Colonic mucosa (tissue), 4 donors: ENCODE results near the gene PANK1. TPM values are rescaled to one million over a fixed set of nuclear protein-coding genes. Genes with fewer than 3 reads are reported as not detected.

Experiments used
- DNase-seq: peaks from one replicate; pipeline ENCODE4 v3.0.0-alpha.2; 2020
- H3K27ac ChIP-seq: fragments of 200-600 bp; one replicate; pipeline ENCODE4 v1.8.0; 2021
- H3K27me3 ChIP-seq: fragments of 200-600 bp; one replicate; pipeline ENCODE4 v1.8.0; 2021
- H3K36me3 ChIP-seq: fragments of 200-600 bp; one replicate; pipeline ENCODE4 v1.8.0; 2021
- H3K4me1 ChIP-seq: fragments of 200-600 bp; one replicate; pipeline ENCODE4 v1.8.0; 2021; ENCODE audit warnings: mild to moderate bottlenecking
- H3K4me3 ChIP-seq: fragments of 200-600 bp; one replicate; pipeline ENCODE4 v1.8.0; 2021
- H3K9ac ChIP-seq, 2 donors: one replicate each; pipeline ENCODE4 v1.7.0; 2013; ENCODE audit warnings: control low read depth in 2 of 2, low read depth in 2 of 2, low read length in 2 of 2
- H3K9me3 ChIP-seq: fragments of 200-600 bp; one replicate; pipeline ENCODE4 v1.8.0; 2021
- intact Hi-C: fragments of 100-400 bp; cut with DNase I; formaldehyde crosslinking; loops from one replicate; pipeline ENCODE4 v1.14.1; 2022
- total RNA-seq, 2 donors: library from RNA; stranded (reverse); fragmentation: NEBNext Ultra II Directional in 1 of 2; extraction: Animal tissue kit (Norgen Biotek cat#: 25700) in 1 of 2; gene quantifications; one replicate each; pipeline ENCODE4 v1.2.1, GENCODE V29; 2021
- TF ChIP-seq, protein P1 (sequence below): fragments of 200-600 bp; IDR thresholded peaks from one replicate; pipeline ENCODE4 v1.8.0; 2022; ENCODE audit warnings: antibody characterized with exemption, mild to moderate bottlenecking
- donor health status: healthy.
- donor health status: DM: no; HTN: no; CAD: no.
- donor health status: DM: no; HTN: no; CAD: no.

PANK1 gene
- total RNA-seq, 2 donors from 2014 or later: 22.8 to 55.4 TPM

- Histone ChIP-seq H3K9ac (no peak overlapping the region), H3K4me3 (no peak overlapping the region), H3K36me3 (no peaks in the 10 kb centered on the region), H3K27me3 (no peaks in the 10 kb centered on the region), H3K27ac (no peak overlapping the region), H3K9me3 (no peaks in the 10 kb centered on the region), H3K4me1 (no peaks in the 10 kb centered on the region)
- TF ChIP-seq, protein P1, sequence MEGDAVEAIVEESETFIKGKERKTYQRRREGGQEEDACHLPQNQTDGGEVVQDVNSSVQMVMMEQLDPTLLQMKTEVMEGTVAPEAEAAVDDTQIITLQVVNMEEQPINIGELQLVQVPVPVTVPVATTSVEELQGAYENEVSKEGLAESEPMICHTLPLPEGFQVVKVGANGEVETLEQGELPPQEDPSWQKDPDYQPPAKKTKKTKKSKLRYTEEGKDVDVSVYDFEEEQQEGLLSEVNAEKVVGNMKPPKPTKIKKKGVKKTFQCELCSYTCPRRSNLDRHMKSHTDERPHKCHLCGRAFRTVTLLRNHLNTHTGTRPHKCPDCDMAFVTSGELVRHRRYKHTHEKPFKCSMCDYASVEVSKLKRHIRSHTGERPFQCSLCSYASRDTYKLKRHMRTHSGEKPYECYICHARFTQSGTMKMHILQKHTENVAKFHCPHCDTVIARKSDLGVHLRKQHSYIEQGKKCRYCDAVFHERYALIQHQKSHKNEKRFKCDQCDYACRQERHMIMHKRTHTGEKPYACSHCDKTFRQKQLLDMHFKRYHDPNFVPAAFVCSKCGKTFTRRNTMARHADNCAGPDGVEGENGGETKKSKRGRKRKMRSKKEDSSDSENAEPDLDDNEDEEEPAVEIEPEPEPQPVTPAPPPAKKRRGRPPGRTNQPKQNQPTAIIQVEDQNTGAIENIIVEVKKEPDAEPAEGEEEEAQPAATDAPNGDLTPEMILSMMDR: no peak
- DNase-seq: no peak
- intact Hi-C loops: no loop called here
Observed at GRCh38 chr10:89652806-89653370, 7.8 kb upstream of the PANK1 start.

- no peak overlapping the region for H3K9ac ChIP-seq
- no peaks in the 10 kb centered on the region for H3K4me1 ChIP-seq
- intact Hi-C loops: no loop called here
- H3K4me3 ChIP-seq: no peak overlapping the region
- no peak for DNase-seq
- H3K36me3 ChIP-seq: no peaks in the 10 kb centered on the region
- no peaks in the 10 kb centered on the region for H3K9me3 ChIP-seq
- H3K27me3 ChIP-seq: no peaks in the 10 kb centered on the region
- no peak overlapping the region for H3K27ac ChIP-seq
- TF ChIP-seq, protein P1: no peak
Observed at GRCh38 chr10:89651916-89652573, 7.0 kb upstream of the PANK1 start.

- Histone ChIP-seq H3K4me1 (peaks cover under 1% of the 10 kb centered on the region), H3K27ac (no peak overlapping the region), H3K9me3 (no peaks in the 10 kb centered on the region), H3K36me3 (no peaks in the 10 kb centered on the region), H3K27me3 (no peaks in the 10 kb centered on the region), H3K9ac (no peak overlapping the region), H3K4me3 (no peak overlapping the region)
- TF ChIP-seq, protein P1: no peak
- intact Hi-C loops: no loop called here
- DNase-seq: no peak
Observed at GRCh38 chr10:89651205-89651915, 6.3 kb upstream of the PANK1 start.

- intact Hi-C loops: no loop called here
- Histone ChIP-seq H3K9ac (no peak overlapping the region), H3K27ac (no peak overlapping the region), H3K4me1 (peaks cover 4% of the 10 kb centered on the region), H3K4me3 (no peak overlapping the region), H3K27me3 (no peaks in the 10 kb centered on the region), H3K9me3 (no peaks in the 10 kb centered on the region), H3K36me3 (no peaks in the 10 kb centered on the region)
- no peak for DNase-seq
- TF ChIP-seq, protein P1: no peak
Observed at GRCh38 chr10:89649051-89649450, 4.0 kb upstream of the PANK1 start.

- H3K4me1 ChIP-seq: peaks cover 4% of the 10 kb centered on the region
- no peak for DNase-seq
- intact Hi-C loops: no loop called here
Observed at GRCh38 chr10:89648074-89648473, 3.0 kb upstream of the PANK1 start.

More at GRCh38 chr10:89648074-89648473, 3.0 kb upstream of the PANK1 start:
- Histone ChIP-seq H3K36me3 (no peaks in the 10 kb centered on the region), H3K4me3 (no peak overlapping the region), H3K9me3 (no peaks in the 10 kb centered on the region), H3K9ac (no peak overlapping the region), H3K27me3 (no peaks in the 10 kb centered on the region), H3K27ac (no peak overlapping the region)
- TF ChIP-seq, protein P1: no peak
